OCI-LY3 (cell line): ENCODE data around the gene LYPD6B.

Source experiments
- H2AFZ ChIP-seq: fragments of 200-600, 300-600 bp; shearing (Covaris generic); 2 replicates; pipeline ENCODE4 v1.6.0; 2014; ENCODE audit warnings: antibody characterized with exemption, low read depth, low read length
- H3K27ac ChIP-seq: fragments of 200-600, 300-600 bp; sonication (generic); 2 replicates; pipeline ENCODE4 v1.5.1; 2014; ENCODE audit warnings: mild to moderate bottlenecking, low read length, moderate library complexity, mixed read lengths
- H3K27me3 ChIP-seq: fragments of 200-600, 300-600 bp; sonication (generic); 2 replicates; pipeline ENCODE4 v1.6.1; 2014; ENCODE audit warnings: low read depth, low read length, mixed read lengths
- H3K36me3 ChIP-seq: fragments of 200-600, 300-600 bp; sonication (generic); replicated peaks from 2 replicates; pipeline ENCODE3; 2014; ENCODE audit warnings: low read depth, low read length, mixed read lengths
- H3K4me1 ChIP-seq: fragments of 300-600, 200-600 bp; sonication (generic); 2 replicates; pipeline ENCODE4 v1.6.1; 2014; ENCODE audit warnings: low read length, mixed read lengths
- H3K4me2 ChIP-seq: fragments of 200-600, 300-600 bp; sonication (generic); 2 replicates; pipeline ENCODE4 v1.6.1; 2014; ENCODE audit warnings: low read length, mixed read lengths
- H3K4me3 ChIP-seq: fragments of 300-600, 200-600 bp; sonication (generic); 2 replicates; pipeline ENCODE4 v1.5.1; 2014; ENCODE audit warnings: antibody characterized with exemption, mild to moderate bottlenecking, low read length, moderate library complexity
- H3K79me2 ChIP-seq: fragments of 300-600, 200-600 bp; shearing (Covaris generic); 2 replicates; pipeline ENCODE4 v1.6.1; 2014; ENCODE audit warnings: mild to moderate bottlenecking, low read length, mixed read lengths
- H3K9ac ChIP-seq: fragments of 300-600, 200-600 bp; shearing (Covaris generic); 2 replicates; pipeline ENCODE4 v1.6.0; 2014; ENCODE audit warnings: mild to moderate bottlenecking, low read length, moderate library complexity
- H3K9me3 ChIP-seq: fragments of 200-600, 300-600 bp; shearing (Covaris generic); 2 replicates; pipeline ENCODE4 v1.6.1; 2014; ENCODE audit warnings: low read length, mixed read lengths; ENCODE audit not compliant: insufficient read depth
- H4K20me1 ChIP-seq: fragments of 200-600, 300-600 bp; sonication (generic); 2 replicates; pipeline ENCODE4 v1.6.1; 2016; ENCODE audit warnings: low read length, mixed read lengths; ENCODE audit not compliant: insufficient read depth
- EZH2phosphoT487 ChIP-seq: fragments of 200-600 bp; shearing (Covaris generic); IDR thresholded peaks from 2 replicates; pipeline ENCODE4 v1.6.1; 2018; ENCODE audit warnings: antibody characterized with exemption, mixed run types, low read depth
- TF ChIP-seq, protein P1 (sequence below): fragments of 200-600, 300-600 bp; sonication (generic); IDR thresholded peaks from 2 replicates; pipeline ENCODE4 v1.5.1; 2014; ENCODE audit warnings: antibody characterized with exemption, low read length, low read depth

LYPD6B gene

DNA sequence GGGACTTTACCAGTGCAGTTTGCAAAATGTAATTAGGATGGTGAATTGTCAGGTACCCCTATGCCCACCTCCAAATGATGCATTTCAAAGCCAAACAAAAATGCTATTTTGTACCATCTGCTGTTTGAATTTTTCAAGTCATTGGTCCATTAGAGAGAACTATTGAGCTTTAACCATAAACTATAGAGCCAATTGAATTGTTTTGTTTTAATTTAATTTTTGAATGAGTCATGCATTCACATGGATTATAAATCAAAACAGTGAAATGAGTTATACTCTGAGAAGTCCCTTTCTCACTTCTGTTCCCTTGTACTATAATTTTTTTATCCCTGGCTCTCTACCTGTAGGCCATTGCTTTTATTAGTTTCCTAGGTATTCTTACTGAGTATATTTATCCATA lies 151.3 kb downstream of the LYPD6B start:
- H3K4me1 ChIP-seq, result no peaks in the 10 kb centered on the region
- TF ChIP-seq, protein P1, sequence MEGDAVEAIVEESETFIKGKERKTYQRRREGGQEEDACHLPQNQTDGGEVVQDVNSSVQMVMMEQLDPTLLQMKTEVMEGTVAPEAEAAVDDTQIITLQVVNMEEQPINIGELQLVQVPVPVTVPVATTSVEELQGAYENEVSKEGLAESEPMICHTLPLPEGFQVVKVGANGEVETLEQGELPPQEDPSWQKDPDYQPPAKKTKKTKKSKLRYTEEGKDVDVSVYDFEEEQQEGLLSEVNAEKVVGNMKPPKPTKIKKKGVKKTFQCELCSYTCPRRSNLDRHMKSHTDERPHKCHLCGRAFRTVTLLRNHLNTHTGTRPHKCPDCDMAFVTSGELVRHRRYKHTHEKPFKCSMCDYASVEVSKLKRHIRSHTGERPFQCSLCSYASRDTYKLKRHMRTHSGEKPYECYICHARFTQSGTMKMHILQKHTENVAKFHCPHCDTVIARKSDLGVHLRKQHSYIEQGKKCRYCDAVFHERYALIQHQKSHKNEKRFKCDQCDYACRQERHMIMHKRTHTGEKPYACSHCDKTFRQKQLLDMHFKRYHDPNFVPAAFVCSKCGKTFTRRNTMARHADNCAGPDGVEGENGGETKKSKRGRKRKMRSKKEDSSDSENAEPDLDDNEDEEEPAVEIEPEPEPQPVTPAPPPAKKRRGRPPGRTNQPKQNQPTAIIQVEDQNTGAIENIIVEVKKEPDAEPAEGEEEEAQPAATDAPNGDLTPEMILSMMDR, result no peak
- TF ChIP-seq EZH2phosphoT487, result no peak
- H3K36me3 ChIP-seq, result no peaks in the 10 kb centered on the region
- H4K20me1 ChIP-seq, result no peaks in the 10 kb centered on the region
- no peaks in the 10 kb centered on the region for H3K27me3 ChIP-seq
- no peak overlapping the region for H3K9ac ChIP-seq
- no peak overlapping the region for H2AFZ ChIP-seq
- no peaks in the 10 kb centered on the region for H3K9me3 ChIP-seq
- no peak overlapping the region for H3K4me2 ChIP-seq
- H3K27ac ChIP-seq, result no peak overlapping the region
- H3K79me2 ChIP-seq, result no peaks in the 10 kb centered on the region
- H3K4me3 ChIP-seq, result no peak overlapping the region

DNA sequence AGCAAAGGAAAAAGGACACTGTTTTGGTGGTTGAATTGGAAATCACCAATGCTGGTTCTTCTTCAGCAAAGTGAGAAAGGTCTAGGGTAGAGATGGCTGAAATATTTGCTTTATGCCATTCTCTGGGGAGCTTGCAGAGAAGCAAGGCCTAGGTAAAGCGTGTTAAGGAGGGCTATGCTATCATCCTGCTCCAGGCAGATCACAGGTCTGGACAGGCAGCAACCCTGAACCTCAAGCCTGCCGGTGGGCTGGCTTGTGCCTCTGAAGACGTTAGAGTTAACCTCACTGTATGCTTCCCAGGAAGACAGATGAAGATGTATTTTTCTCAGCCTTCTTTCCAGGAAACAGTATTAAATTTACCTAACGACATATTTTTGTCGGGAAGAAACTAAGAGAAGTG lies 153.4 kb downstream of the LYPD6B start:
- Histone ChIP-seq H3K27me3 (no peaks in the 10 kb centered on the region), H2AFZ (no peak overlapping the region), H3K4me3 (no peak overlapping the region), H3K79me2 (no peaks in the 10 kb centered on the region), H3K9ac (no peak overlapping the region), H3K4me1 (no peaks in the 10 kb centered on the region), H3K27ac (no peak overlapping the region), H3K9me3 (no peaks in the 10 kb centered on the region), H3K4me2 (no peak overlapping the region), H3K36me3 (no peaks in the 10 kb centered on the region), H4K20me1 (no peaks in the 10 kb centered on the region)
- TF ChIP-seq, protein P1, result no peak
- no peak for TF ChIP-seq EZH2phosphoT487

DNA sequence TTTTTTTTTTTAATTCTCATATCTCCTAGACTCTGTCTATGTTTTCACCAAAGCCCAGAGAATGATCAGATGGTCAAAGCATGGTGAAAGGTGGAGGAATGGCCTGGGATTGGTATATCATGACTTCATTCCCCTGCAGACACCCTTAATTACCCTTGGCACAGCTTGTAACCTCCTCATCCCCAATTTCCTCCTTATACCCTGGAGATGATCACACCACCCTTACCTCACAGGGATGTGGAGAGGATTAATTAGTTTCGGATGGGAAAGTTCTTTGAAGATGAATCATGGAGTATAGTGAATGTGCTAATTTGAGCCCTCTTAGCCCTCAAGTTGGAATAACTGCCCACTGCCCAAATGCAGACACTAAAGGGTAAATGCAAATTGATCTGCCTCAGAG lies 153.9 kb downstream of the LYPD6B start:
- no peaks in the 10 kb centered on the region for H3K4me1 ChIP-seq
- H3K4me3 ChIP-seq, result no peak overlapping the region
- no peak overlapping the region for H3K27ac ChIP-seq
- H3K79me2 ChIP-seq, result no peaks in the 10 kb centered on the region
- no peak overlapping the region for H3K9ac ChIP-seq
- no peak for TF ChIP-seq EZH2phosphoT487
- TF ChIP-seq, protein P1, result no peak
- H3K9me3 ChIP-seq, result no peaks in the 10 kb centered on the region
- no peak overlapping the region for H3K4me2 ChIP-seq
- H4K20me1 ChIP-seq, result no peaks in the 10 kb centered on the region
- H2AFZ ChIP-seq, result no peak overlapping the region
- H3K27me3 ChIP-seq, result no peaks in the 10 kb centered on the region
- H3K36me3 ChIP-seq, result no peaks in the 10 kb centered on the region

DNA sequence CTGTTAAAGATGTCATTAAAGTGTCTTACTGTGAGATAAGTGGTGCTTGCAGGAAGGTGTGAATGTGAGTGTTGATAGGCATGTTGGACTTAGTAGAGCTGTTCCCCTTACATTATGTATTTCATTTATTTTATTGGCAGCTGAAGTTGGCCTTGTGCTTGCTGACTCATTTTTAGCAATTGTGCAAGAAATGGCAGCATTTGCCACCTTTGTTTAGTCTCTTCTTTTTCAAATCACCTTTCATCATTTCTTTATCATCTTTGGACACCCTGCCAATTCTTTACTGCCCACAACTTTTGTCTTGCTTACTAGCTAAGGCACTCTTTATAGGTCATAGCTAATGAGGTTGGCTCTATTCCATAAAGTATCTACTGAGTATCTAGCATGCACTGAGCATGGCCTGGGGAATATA lies 161.6 kb downstream of the LYPD6B start:
- no peaks in the 10 kb centered on the region for H3K9me3 ChIP-seq
- no peak overlapping the region for H2AFZ ChIP-seq
- no peak overlapping the region for H3K4me3 ChIP-seq
- no peaks in the 10 kb centered on the region for H3K36me3 ChIP-seq
- no peak overlapping the region for H3K4me2 ChIP-seq
- no peaks in the 10 kb centered on the region for H3K27me3 ChIP-seq
- no peaks in the 10 kb centered on the region for H3K4me1 ChIP-seq
- TF ChIP-seq, protein P1, result no peak
- TF ChIP-seq EZH2phosphoT487, result no peak
- no peak overlapping the region for H3K27ac ChIP-seq
- H3K79me2 ChIP-seq, result no peaks in the 10 kb centered on the region
- no peaks in the 10 kb centered on the region for H4K20me1 ChIP-seq
- no peak overlapping the region for H3K9ac ChIP-seq
